NCI-H1417 treated with DMSO at 0.1 percent for 48 hours (cell line): ENCODE data around the gene NDUFC1.

Source experiments
- DNase-seq: peaks from one replicate; lab custom pipeline; 2025; lab: John Stamatoyannopoulos, UW

Gene NDUFC1

DNA sequence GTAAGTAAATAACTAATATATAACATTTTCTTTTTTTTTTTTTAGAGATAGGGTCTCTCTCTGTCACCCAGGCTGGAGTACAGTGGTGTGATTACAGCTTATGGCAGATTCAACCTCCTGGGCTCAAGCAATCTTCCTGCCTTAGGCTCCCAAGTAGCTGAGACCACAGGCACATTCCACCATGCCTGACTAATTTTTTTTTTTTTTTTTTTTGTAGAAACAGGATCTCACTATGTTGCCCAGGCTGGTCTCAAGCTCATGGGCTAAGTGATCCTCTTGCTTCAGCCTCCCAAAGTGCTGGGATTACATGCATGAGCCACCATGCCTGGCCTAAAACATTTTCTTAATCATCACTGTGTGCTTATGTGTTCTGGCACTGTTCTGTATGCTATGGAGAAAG is 55.0 kb downstream of the NDUFC1 start:
- DNase-seq: no peak

GRCh38 chr4:139246166-139246565 is 56.1 kb downstream of the NDUFC1 start:
- no peak for DNase-seq

GRCh38 chr4:139245590-139245989 is 56.7 kb downstream of the NDUFC1 start:
- no peak for DNase-seq

DNA sequence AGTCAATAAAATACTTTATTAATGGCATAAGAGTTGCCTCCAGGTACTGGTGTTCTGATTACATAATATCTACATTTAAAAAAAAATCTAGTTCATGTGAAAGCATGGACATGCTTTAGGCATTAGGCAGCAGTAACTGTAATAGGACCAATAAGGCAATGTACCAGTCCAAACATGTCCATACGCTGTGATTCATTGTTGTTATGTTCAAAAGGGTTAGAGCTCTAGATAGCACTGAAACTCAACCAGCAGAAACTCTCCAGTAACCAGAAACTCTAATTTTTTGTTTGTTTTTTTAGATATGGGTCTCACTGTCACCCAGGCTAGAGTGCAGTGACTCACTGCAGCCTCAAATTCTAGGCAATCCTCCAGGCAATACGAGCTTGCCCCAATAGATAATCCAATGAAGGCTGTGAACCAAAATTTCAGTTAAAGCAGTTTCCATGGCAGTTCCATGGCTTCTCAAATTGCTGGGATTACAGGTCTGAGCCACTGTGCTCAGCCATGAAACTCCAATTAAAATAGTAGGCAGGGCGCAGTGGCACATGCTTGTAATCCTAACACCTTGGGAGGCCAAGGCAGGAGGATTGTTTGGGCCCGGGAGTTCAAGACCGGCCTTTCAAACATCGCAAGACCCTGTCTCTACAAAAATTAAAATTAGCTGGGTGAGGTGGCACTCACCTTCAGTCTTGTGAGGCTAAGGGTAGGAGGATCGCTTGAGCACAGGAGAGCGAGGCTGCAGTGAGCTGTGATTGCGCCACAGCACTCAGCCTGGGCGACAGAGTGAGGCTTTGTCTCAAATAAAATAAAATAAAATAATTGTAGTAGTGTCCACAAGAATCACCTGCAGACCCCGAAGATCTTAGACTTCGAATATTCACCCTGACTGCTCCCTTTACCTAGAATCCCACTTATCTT is 58.6 kb downstream of the NDUFC1 start:
- DNase-seq: no peak

- no peak for DNase-seq
Observed at GRCh38 chr4:139242511-139243051, 59.7 kb downstream of the NDUFC1 start.

- no peak for DNase-seq
Observed at GRCh38 chr4:139241784-139242151, 60.5 kb downstream of the NDUFC1 start.

DNA sequence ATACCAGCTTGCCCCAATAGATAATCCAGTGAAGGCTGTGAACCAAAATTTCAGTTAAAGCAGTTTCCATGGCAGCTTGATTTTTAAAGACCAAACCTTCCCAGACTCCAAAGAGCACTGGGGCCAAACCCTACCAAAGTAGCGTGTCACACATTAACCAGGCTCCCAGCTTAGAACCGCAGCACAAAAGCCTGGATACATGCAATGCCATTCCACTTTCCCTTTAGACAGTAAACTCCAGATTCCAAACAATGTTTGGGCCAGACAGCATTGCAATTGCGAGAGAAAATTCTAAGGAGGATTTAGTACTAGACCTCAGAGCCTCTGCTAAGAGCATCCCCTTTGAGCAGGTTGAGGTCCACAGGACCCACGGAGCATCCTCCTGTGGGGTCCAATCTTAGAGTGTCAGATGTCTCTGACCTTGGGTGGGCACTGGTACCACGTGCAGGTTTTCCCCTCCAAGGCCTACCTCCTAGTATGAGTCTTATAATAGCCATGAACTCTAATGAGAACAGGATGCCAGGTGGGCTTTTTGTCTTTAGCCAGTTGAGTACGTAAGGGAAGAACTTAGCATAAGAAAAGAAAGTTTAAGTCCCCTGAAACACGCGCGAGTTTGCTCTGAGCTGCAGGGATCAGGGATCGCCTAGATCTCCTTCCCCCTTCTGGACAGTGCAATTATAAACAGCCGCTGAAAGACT is 61.0 kb downstream of the NDUFC1 start:
- DNase-seq: no peak
